ENCODE data around the gene DND1.
"Not testable (repeated sequence)": the region's sequence is repeated elsewhere in the genome, so short reads cannot be mapped to it uniquely, and the experiment has no call there.

DNA sequence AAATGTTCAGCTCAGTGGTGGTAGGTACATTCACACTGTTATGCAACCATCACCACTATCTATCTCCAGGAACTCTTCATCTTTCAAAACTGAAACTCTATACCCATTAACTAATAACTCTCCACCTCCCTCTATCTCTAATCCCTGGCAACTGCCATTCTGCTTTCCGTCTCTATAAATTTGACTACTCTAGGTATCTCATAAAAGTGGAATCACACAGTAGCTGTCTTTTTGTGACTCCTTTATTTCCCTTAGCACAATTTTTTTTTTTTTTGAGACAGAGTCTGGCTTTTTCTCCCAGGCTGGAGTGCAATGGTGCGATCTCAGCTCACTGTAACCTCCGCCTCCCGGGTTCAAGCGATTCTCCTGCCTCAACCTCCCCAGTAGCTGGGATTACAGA, 48.0 kb upstream of the DND1 start:
- TF ChIP-seq, protein P1, sequence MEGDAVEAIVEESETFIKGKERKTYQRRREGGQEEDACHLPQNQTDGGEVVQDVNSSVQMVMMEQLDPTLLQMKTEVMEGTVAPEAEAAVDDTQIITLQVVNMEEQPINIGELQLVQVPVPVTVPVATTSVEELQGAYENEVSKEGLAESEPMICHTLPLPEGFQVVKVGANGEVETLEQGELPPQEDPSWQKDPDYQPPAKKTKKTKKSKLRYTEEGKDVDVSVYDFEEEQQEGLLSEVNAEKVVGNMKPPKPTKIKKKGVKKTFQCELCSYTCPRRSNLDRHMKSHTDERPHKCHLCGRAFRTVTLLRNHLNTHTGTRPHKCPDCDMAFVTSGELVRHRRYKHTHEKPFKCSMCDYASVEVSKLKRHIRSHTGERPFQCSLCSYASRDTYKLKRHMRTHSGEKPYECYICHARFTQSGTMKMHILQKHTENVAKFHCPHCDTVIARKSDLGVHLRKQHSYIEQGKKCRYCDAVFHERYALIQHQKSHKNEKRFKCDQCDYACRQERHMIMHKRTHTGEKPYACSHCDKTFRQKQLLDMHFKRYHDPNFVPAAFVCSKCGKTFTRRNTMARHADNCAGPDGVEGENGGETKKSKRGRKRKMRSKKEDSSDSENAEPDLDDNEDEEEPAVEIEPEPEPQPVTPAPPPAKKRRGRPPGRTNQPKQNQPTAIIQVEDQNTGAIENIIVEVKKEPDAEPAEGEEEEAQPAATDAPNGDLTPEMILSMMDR (IDR thresholded peaks at IDR 0.05 in 8 of 11, conservative IDR thresholded peaks at IDR 0.05 in 3 of 11) = not testable (repeated sequence)
- TF ChIP-seq POLR2AphosphoS5 (IDR thresholded peaks at IDR 0.05) = not testable (repeated sequence)
